H9 (cell line): ENCODE results near the gene UVSSA. TPM values are rescaled to one million over a fixed set of nuclear protein-coding genes. Genes with fewer than 3 reads are reported as not detected.

Experiments
- DNase-seq: peaks from one replicate; pipeline ENCODE4 v3.0.0-alpha.2; 2017
- H2AFZ ChIP-seq: one replicate; pipeline ENCODE4 v1.6.1; 2013; ENCODE audit warnings: mild to moderate bottlenecking, low read length, control low read depth, moderate library complexity
- H2AK5ac ChIP-seq: 2 replicates; pipeline ENCODE4 v1.6.1; 2013; ENCODE audit warnings: low read length, control low read depth, mixed read lengths; ENCODE audit not compliant: insufficient read length
- H2BK120ac ChIP-seq: one replicate; pipeline ENCODE4 v1.6.1; 2013; ENCODE audit warnings: low read depth, mild to moderate bottlenecking, low read length, control low read depth, inconsistent platforms; ENCODE audit not compliant: poor library complexity, severe bottlenecking
- H2BK12ac ChIP-seq: 2 replicates; pipeline ENCODE4 v1.6.1; 2013; ENCODE audit warnings: low read length, control low read depth, mixed read lengths, low read depth; ENCODE audit not compliant: insufficient read length
- H2BK15ac ChIP-seq: 2 replicates; pipeline ENCODE4 v1.6.1; 2013; ENCODE audit warnings: low read depth, low read length, control low read depth
- H2BK20ac ChIP-seq: one replicate; pipeline ENCODE4 v1.6.1; 2013; ENCODE audit warnings: low read depth, mild to moderate bottlenecking, low read length, control low read depth, inconsistent platforms; ENCODE audit not compliant: poor library complexity, severe bottlenecking
- H2BK5ac ChIP-seq: 2 replicates; pipeline ENCODE4 v1.6.1; 2013; ENCODE audit warnings: low read length, control low read depth, mixed read lengths; ENCODE audit not compliant: insufficient read length
- H3K14ac ChIP-seq: 2 replicates; pipeline ENCODE4 v1.6.1; 2013; ENCODE audit warnings: low read length, control low read depth; ENCODE audit not compliant: insufficient read depth
- H3K18ac ChIP-seq: 2 replicates; pipeline ENCODE4 v1.6.1; 2013; ENCODE audit warnings: low read depth, mild to moderate bottlenecking, mixed read lengths, low read length, control low read depth; ENCODE audit not compliant: insufficient read length
- H3K23ac ChIP-seq: 2 replicates; pipeline ENCODE4 v1.6.1; 2013; ENCODE audit warnings: low read length, control low read depth, mixed read lengths, low read depth; ENCODE audit not compliant: insufficient read length
- H3K23me2 ChIP-seq: 2 replicates; pipeline ENCODE4 v1.6.1; 2013; ENCODE audit warnings: low read depth, mild to moderate bottlenecking, mixed read lengths, low read length, control low read depth; ENCODE audit not compliant: insufficient read length, poor library complexity, severe bottlenecking
- H3K27ac ChIP-seq: 2 replicates; pipeline ENCODE4 v1.5.1; 2013; ENCODE audit warnings: low read length, control low read depth, mixed read lengths, low read depth; ENCODE audit not compliant: insufficient read length
- H3K27me3 ChIP-seq: 2 replicates; pipeline ENCODE4 v1.6.1; 2013; ENCODE audit warnings: low read length, control low read depth, inconsistent platforms; ENCODE audit not compliant: insufficient read depth
- H3K4ac ChIP-seq: 2 replicates; pipeline ENCODE4 v1.6.1; 2013; ENCODE audit warnings: low read depth, mild to moderate bottlenecking, control low read depth, inconsistent platforms, low read length, moderate library complexity
- H3K4me1 ChIP-seq: 2 replicates; pipeline ENCODE4 v1.6.1; 2013; ENCODE audit warnings: low read length, control low read depth, inconsistent platforms; ENCODE audit not compliant: insufficient read depth
- H3K4me2 ChIP-seq: 2 replicates; pipeline ENCODE4 v1.6.1; 2013; ENCODE audit warnings: low read length, control low read depth, mixed read lengths; ENCODE audit not compliant: insufficient read length, insufficient read depth
- H3K56ac ChIP-seq: 2 replicates; pipeline ENCODE4 v1.6.1; 2013; ENCODE audit warnings: low read depth, mild to moderate bottlenecking, mixed read lengths, low read length, control low read depth; ENCODE audit not compliant: insufficient read length
- H3K79me1 ChIP-seq: 2 replicates; pipeline ENCODE4 v1.6.1; 2013; ENCODE audit warnings: low read depth, mild to moderate bottlenecking, moderate library complexity, low read length, control low read depth, inconsistent platforms; ENCODE audit not compliant: insufficient read depth, poor library complexity, severe bottlenecking
- H3K79me2 ChIP-seq: 2 replicates; pipeline ENCODE4 v1.6.1; 2013; ENCODE audit warnings: low read length, control low read depth, inconsistent platforms; ENCODE audit not compliant: insufficient read depth
- H3K9ac ChIP-seq: 2 replicates; pipeline ENCODE4 v1.6.1; 2013; ENCODE audit warnings: low read length, control low read depth, mixed read lengths; ENCODE audit not compliant: insufficient read length; ENCODE audit errors: extremely low read depth
- H3K9me3 ChIP-seq: one replicate; pipeline ENCODE4 v1.6.1; 2013; ENCODE audit warnings: low read depth, low read length, inconsistent platforms; ENCODE audit not compliant: control insufficient read depth
- H3T11ph ChIP-seq: one replicate; pipeline ENCODE4 v1.6.1; 2013; ENCODE audit warnings: mild to moderate bottlenecking, low read length, control low read depth, inconsistent platforms
- H4K20me1 ChIP-seq: one replicate; pipeline ENCODE4 v1.6.1; 2013; ENCODE audit not compliant: control insufficient read depth, insufficient read length, insufficient read depth
- H4K5ac ChIP-seq: 2 replicates; pipeline ENCODE4 v1.6.1; 2013; ENCODE audit warnings: low read depth, mild to moderate bottlenecking, mixed read lengths, low read length, control low read depth; ENCODE audit not compliant: insufficient read length
- H4K8ac ChIP-seq: replicated peaks from 2 replicates; pipeline ENCODE4 v1.6.1; 2013; ENCODE audit warnings: low read length, control low read depth, mixed read lengths, low read depth; ENCODE audit not compliant: insufficient read length
- H4K91ac ChIP-seq: 2 replicates; pipeline ENCODE4 v1.6.1; 2013; ENCODE audit warnings: low read depth, mild to moderate bottlenecking, moderate library complexity, mixed read lengths, low read length, control low read depth; ENCODE audit not compliant: insufficient read length
- H3K27ac Mint-ChIP-seq, 3 experiments: 2 replicates in 2 of 3; 3 replicates in 1 of 3; pipeline ENCODE4 v1.8.0; 2020 to 2021; ENCODE audit warnings: mixed read lengths in 3 of 3, mild to moderate bottlenecking in 1 of 3, moderate library complexity in 1 of 3
- H3K27me3 Mint-ChIP-seq: 2 replicates; pipeline ENCODE4 v1.8.0; 2021; ENCODE audit warnings: low read depth, mild to moderate bottlenecking, moderate library complexity, mixed read lengths
- H3K36me3 Mint-ChIP-seq, 3 experiments: 2 replicates in 2 of 3; 3 replicates in 1 of 3; pipeline ENCODE4 v1.8.0; 2020 to 2021; ENCODE audit warnings: low read depth in 3 of 3, mixed read lengths in 3 of 3; ENCODE audit not compliant: insufficient read depth in 1 of 3
- H3K4me1 Mint-ChIP-seq, 2 experiments: 2 replicates each; pipeline ENCODE4 v1.8.0; 2020; ENCODE audit warnings: mixed read lengths in 2 of 2
- H3K4me3 Mint-ChIP-seq, 2 experiments: 2 replicates in 1 of 2; 3 replicates in 1 of 2; pipeline ENCODE4 v1.8.0; 2020 to 2021; ENCODE audit warnings: mild to moderate bottlenecking in 2 of 2, mixed read lengths in 2 of 2, moderate library complexity in 1 of 2
- H3K9me3 Mint-ChIP-seq, 2 experiments: 2 replicates in 1 of 2; 3 replicates in 1 of 2; pipeline ENCODE4 v1.8.0; 2020; ENCODE audit warnings: mild to moderate bottlenecking in 2 of 2, mixed read lengths in 2 of 2, moderate library complexity in 1 of 2
- CTCF ChIP-seq: fragments of 200-600 bp; sonication (generic); conservative IDR thresholded peaks from 3 replicates; pipeline ENCODE4 v1.8.0; 2021; ENCODE audit warnings: antibody characterized with exemption, mild to moderate bottlenecking
- WGBS: extraction: QIAGEN DNeasy Blood & Tissue Kit; methylation state at CpG from one replicate; pipeline ENCODE4 v1.1.7; 2013; ENCODE audit warnings: missing lambda C conversion rate, low lambda C conversion rate, mixed read lengths; ENCODE audit not compliant: insufficient read length; ENCODE audit errors: extremely low coverage; 5-methylcytosine and 5-hydroxymethylcytosine counted together
- total RNA-seq: library from RNA; stranded (reverse); gene quantifications from 2 replicates; pipeline ENCODE4 v1.2.1, GENCODE V29; 2021

The UVSSA gene
- total RNA-seq, 1 experiment from 2014 or later = 15.9 TPM

GRCh38 chr4:1402021-1402515 is 55.1 kb downstream of the UVSSA start:
- Mint-ChIP-seq H3K27ac (no peak overlapping the region), H3K4me3 (no peak overlapping the region), H3K27me3 (peaks cover 61% of the 10 kb centered on the region), H3K36me3 (peaks cover 3 to 7% (median 5%) of the 10 kb centered on the region in 3 experiments; a peak in 3 of 7 replicates), H3K9me3 (peaks cover 8 to 21% of the 10 kb centered on the region in 2 experiments), H3K4me1 (peaks cover 0 to 7% of the 10 kb centered on the region in 2 experiments; a peak in 2 of 4 replicates)
- peaks cover 6% of the 10 kb centered on the region for H3K9me3 ChIP-seq
- H3K4me2 ChIP-seq = no peak overlapping the region
- H3K56ac ChIP-seq = no peak overlapping the region
- H3K14ac ChIP-seq = no peak overlapping the region
- H3K79me2 ChIP-seq = no peaks in the 10 kb centered on the region
- H3K27me3 ChIP-seq = peaks cover 61% of the 10 kb centered on the region
- no peak overlapping the region for H3T11ph ChIP-seq
- no peak overlapping the region for H2BK15ac ChIP-seq
- H3K79me1 ChIP-seq = no peaks in the 10 kb centered on the region
- no peak overlapping the region for H2BK5ac ChIP-seq
- no peak overlapping the region for H4K91ac ChIP-seq
- WGBS = no CpG with 5 or more reads among the region's 24 CpGs
- H3K23ac ChIP-seq = no peak overlapping the region
- no peak for TF ChIP-seq CTCF
- H3K27ac ChIP-seq = no peak overlapping the region
- H3K4me1 ChIP-seq = no peaks in the 10 kb centered on the region; the same call in 1 of the 2 replicates
- H4K8ac ChIP-seq = no peak overlapping the region
- H2AK5ac ChIP-seq = no peak overlapping the region
- H2BK12ac ChIP-seq = no peak overlapping the region
- no peak overlapping the region for H3K9ac ChIP-seq
- H4K20me1 ChIP-seq = peaks cover 3% of the 10 kb centered on the region
- no peak overlapping the region for H3K4ac ChIP-seq
- peak; percentile 28 for DNase-seq
- no peak overlapping the region for H3K18ac ChIP-seq
- no peak overlapping the region for H2BK20ac ChIP-seq
- H2BK120ac ChIP-seq = no peak overlapping the region
- no peaks in the 10 kb centered on the region for H3K23me2 ChIP-seq
- H4K5ac ChIP-seq = no peak overlapping the region
- H2AFZ ChIP-seq = no peak overlapping the region
